ENCODE results near the gene MID1.
"Not testable (repeated sequence)": the region's sequence is repeated elsewhere in the genome, so short reads cannot be mapped to it uniquely, and the experiment has no call there.

The MID1 gene

DNA sequence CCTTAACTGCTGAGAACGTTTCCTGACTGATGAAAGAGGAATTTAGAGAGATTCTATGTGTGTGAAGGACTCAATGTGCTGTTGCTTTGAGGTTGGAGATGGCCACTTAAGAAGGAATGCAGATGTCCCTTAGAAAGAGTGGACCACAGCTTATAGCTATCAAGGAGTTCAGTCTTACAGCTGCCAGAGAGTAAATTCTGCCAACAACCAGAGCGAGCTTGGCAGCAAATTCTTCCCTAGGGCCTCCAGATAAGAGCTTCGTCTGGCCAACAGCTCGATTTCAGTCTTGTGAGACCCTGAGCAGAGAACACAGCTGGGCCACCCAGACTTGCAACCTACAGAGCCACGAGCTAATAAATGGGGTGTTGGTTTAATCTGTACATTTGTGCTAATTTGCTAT is 21.8 kb downstream of the MID1 start:
- H3K27ac Mint-ChIP-seq: no peak overlapping the region
- no peak overlapping the region for H3K4me3 Mint-ChIP-seq
- H3K4me1 Mint-ChIP-seq: no peaks in the 10 kb centered on the region
- H3K9me3 Mint-ChIP-seq: no peaks in the 10 kb centered on the region
- H3K36me3 Mint-ChIP-seq: no peaks in the 10 kb centered on the region
- no peaks in the 10 kb centered on the region for H3K27me3 Mint-ChIP-seq
- no peak for ATAC-seq

DNA sequence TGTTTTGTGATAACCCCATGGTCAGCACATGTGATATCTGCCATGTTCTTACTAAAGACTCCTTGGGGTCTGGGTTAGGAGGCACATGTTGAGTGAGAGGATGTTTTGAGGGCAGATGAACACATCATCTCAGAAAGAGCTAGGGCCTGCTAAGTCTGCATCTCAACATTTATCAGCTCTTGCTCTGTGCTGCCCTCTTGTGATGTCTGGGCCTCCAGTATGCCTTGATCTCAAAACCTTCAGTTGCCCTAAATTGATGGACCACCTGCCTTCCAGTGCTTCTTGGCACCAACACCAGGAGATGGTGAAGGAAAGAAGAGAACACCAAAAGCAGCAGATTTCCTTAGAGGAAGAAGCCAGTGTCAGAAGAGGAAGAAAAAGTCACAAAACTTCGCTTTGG is 22.5 kb downstream of the MID1 start:
- H3K4me1 Mint-ChIP-seq: no peaks in the 10 kb centered on the region
- H3K9me3 Mint-ChIP-seq: no peaks in the 10 kb centered on the region
- H3K27ac Mint-ChIP-seq: no peak overlapping the region
- no peaks in the 10 kb centered on the region for H3K36me3 Mint-ChIP-seq
- peak; percentile 54 for ATAC-seq
- H3K27me3 Mint-ChIP-seq: no peaks in the 10 kb centered on the region
- no peak overlapping the region for H3K4me3 Mint-ChIP-seq

DNA sequence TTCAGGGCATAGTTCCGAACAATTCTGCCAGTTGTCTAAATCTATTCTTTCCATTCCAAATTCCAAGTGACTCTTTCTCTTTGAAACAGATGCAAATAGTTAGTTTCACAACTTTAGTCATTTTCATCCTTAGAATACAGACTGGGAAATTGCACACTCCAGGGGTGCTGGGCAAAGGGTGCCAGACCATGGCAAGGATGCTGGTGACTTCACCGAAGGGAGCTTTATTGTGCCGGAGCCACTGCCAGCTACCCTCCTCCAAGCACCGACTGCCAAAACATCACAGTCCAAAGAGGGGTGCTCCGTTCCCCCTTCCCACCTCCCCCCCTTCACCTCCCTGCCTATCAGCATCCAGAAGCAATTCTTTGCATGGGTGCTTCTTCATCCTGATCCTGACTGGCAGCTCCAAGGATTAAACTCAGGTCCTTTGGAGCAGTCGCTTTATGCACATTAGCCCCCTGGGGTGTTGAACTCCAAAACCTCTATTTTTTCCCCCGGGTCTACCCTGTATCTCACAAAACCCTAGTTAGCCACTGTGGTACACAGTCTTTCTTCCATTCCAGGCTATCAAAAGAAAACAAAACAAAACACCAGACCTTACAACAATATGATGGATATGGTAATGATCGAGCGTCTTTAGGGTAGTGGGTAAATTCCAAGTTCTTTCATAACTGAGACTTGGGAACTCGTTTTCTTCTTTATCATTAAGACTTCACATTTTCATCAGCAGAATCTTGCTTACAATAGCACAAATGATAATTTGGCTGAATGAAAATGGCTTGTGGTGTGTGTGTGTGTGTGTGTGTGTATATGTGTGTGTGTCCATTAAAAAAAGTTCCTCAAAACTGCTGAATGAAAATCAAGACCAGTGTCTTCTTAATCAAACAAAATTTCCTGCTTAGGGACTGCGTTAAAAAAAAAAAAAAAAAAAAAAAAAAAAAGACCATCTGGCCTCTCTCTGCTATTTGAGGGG is 28.7 kb downstream of the MID1 start:
- H3K4me3 Mint-ChIP-seq: no peak overlapping the region
- H3K27ac Mint-ChIP-seq: no peak overlapping the region
- H3K27me3 Mint-ChIP-seq: peaks cover 8% of the 10 kb centered on the region
- H3K36me3 Mint-ChIP-seq: no peaks in the 10 kb centered on the region
- ATAC-seq: no peak
- no peaks in the 10 kb centered on the region for H3K4me1 Mint-ChIP-seq
- no peaks in the 10 kb centered on the region for H3K9me3 Mint-ChIP-seq

- H3K27me3 Mint-ChIP-seq, H3K4me3 Mint-ChIP-seq, H3K4me1 Mint-ChIP-seq: not testable (repeated sequence)
Measured at GRCh38 chrX:10589787-10590186, 30.6 kb downstream of the MID1 start.

DNA sequence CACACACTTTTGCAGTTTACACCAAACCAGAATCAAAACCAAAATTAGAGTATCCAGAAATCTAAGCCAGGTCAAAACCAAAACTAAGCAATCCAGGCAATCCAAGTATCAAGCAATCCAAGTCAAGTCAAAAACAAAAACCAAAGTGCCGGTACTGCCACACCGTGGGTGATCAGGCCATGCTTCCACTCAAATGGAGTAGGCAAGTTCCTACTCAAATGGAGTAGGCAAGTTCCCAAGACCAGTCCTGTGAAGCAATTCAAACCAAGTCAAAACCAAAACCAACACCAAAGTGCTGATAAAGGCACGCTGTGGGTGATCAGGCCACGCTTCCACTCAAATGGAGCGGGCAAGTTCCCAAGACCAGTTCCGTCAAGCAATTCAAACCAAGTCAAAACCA is 31.3 kb downstream of the MID1 start:
- Mint-ChIP-seq H3K4me3 (no peak overlapping the region), H3K36me3 (peaks cover 4% of the 10 kb centered on the region), H3K27ac (no peak overlapping the region), H3K9me3 (no peaks in the 10 kb centered on the region), H3K4me1 (no peaks in the 10 kb centered on the region), H3K27me3 (peaks cover 8% of the 10 kb centered on the region)
- no peak for ATAC-seq

More at GRCh38 chrX:10589787-10590186, 30.6 kb downstream of the MID1 start:
- not testable (repeated sequence) for H3K9me3 Mint-ChIP-seq, ATAC-seq, H3K36me3 Mint-ChIP-seq, H3K27ac Mint-ChIP-seq

DNA sequence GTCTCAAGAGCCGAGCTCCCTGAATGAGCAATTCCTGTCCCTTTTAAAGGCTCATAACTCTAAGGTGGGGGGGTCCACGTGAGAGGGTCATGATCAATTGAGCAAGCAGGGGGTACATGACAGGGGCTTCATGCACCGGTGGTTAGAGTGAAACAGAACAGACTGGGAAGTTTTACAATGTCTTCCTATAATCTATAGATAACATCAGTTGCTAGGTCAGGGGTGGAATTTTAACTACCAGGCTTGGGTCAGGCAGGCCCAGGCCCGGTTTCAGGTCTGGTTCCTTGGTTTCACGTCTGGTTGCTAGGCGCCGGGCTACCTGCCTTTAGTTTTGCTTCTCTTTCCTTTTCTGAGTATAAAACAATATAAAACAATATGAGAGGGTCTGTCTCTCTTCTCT is 35.5 kb downstream of the MID1 start:
- H3K9me3 Mint-ChIP-seq, H3K4me1 Mint-ChIP-seq, H3K4me3 Mint-ChIP-seq, H3K36me3 Mint-ChIP-seq, H3K27me3 Mint-ChIP-seq, ATAC-seq, H3K27ac Mint-ChIP-seq: not testable (repeated sequence)

GRCh38 chrX:10582945-10583344 is 37.4 kb downstream of the MID1 start:
- H3K27me3 Mint-ChIP-seq: no peaks in the 10 kb centered on the region
- no peaks in the 10 kb centered on the region for H3K4me1 Mint-ChIP-seq
- no peak overlapping the region for H3K4me3 Mint-ChIP-seq
- H3K27ac Mint-ChIP-seq: no peak overlapping the region
- H3K9me3 Mint-ChIP-seq: no peaks in the 10 kb centered on the region
- peaks cover 6% of the 10 kb centered on the region for H3K36me3 Mint-ChIP-seq
- ATAC-seq: no peak

- H3K4me3 Mint-ChIP-seq: no peak overlapping the region
- ATAC-seq: no peak
- H3K4me1 Mint-ChIP-seq: no peaks in the 10 kb centered on the region
- no peaks in the 10 kb centered on the region for H3K9me3 Mint-ChIP-seq
- peaks cover 6% of the 10 kb centered on the region for H3K36me3 Mint-ChIP-seq
- H3K27ac Mint-ChIP-seq: no peak overlapping the region
- no peaks in the 10 kb centered on the region for H3K27me3 Mint-ChIP-seq
Measured at GRCh38 chrX:10582215-10582733, 38.1 kb downstream of the MID1 start.

GRCh38 chrX:10579112-10580011 is 41.0 kb downstream of the MID1 start:
- no peaks in the 10 kb centered on the region for H3K9me3 Mint-ChIP-seq
- no peak for ATAC-seq
- H3K4me1 Mint-ChIP-seq: no peaks in the 10 kb centered on the region
- H3K27ac Mint-ChIP-seq: no peak overlapping the region
- H3K36me3 Mint-ChIP-seq: peaks cover 5% of the 10 kb centered on the region
- H3K27me3 Mint-ChIP-seq: no peaks in the 10 kb centered on the region
- H3K4me3 Mint-ChIP-seq: no peak overlapping the region

DNA sequence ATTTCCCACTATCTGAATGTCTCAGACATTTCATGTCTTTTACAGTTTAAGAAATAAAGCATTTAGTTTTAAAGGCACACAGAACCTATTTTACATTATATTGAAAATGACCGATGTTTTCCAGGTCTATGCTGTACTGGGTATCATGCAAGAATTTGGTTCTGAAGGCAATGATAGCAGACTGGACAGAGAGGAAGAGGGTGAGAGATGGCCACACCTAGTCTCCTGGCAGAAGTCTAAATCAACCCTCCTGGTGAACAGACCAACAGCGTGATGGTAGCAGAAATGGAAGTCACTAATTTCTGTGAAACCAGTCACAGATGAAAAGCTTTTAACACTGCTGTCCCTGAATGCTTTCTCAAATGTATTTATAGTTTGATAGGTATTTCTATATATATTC is 41.9 kb downstream of the MID1 start:
- H3K4me1 Mint-ChIP-seq: no peaks in the 10 kb centered on the region
- H3K36me3 Mint-ChIP-seq: no peaks in the 10 kb centered on the region
- H3K27me3 Mint-ChIP-seq: no peaks in the 10 kb centered on the region
- no peaks in the 10 kb centered on the region for H3K9me3 Mint-ChIP-seq
- no peak for ATAC-seq
- no peak overlapping the region for H3K4me3 Mint-ChIP-seq
- H3K27ac Mint-ChIP-seq: no peak overlapping the region

- no peak overlapping the region for H3K4me3 Mint-ChIP-seq
- no peak for ATAC-seq
- H3K27me3 Mint-ChIP-seq: no peaks in the 10 kb centered on the region
- no peaks in the 10 kb centered on the region for H3K36me3 Mint-ChIP-seq
- H3K27ac Mint-ChIP-seq: no peak overlapping the region
- H3K9me3 Mint-ChIP-seq: no peaks in the 10 kb centered on the region
- no peaks in the 10 kb centered on the region for H3K4me1 Mint-ChIP-seq
Measured at GRCh38 chrX:10577853-10578252, 42.5 kb downstream of the MID1 start.

- no peak overlapping the region for H3K4me3 Mint-ChIP-seq
- no peaks in the 10 kb centered on the region for H3K9me3 Mint-ChIP-seq
- no peaks in the 10 kb centered on the region for H3K36me3 Mint-ChIP-seq
- no peaks in the 10 kb centered on the region for H3K27me3 Mint-ChIP-seq
- ATAC-seq: no peak
- no peaks in the 10 kb centered on the region for H3K4me1 Mint-ChIP-seq
- H3K27ac Mint-ChIP-seq: no peak overlapping the region
Measured at GRCh38 chrX:10576777-10577447, 43.5 kb downstream of the MID1 start.

DNA sequence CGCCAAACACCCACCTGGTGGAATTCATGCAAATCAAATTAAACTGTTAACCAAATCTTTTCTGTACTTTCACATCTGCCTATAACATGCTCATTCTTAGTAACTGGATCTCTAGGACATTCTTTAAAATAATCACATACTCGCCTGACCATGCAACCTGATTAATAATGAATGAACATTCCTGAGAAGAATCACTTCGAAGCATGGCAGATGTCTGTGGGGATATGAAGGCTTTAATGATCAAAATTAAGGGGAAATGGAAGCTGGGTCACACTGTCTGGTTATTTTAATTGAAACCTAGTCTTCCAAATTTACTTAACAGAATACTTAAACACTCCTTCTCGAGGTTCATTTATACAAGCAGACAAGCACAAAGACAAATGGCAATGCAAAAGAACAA is 44.2 kb downstream of the MID1 start:
- Mint-ChIP-seq H3K27me3 (no peaks in the 10 kb centered on the region), H3K9me3 (no peaks in the 10 kb centered on the region), H3K27ac (no peak overlapping the region), H3K4me1 (no peaks in the 10 kb centered on the region), H3K36me3 (no peaks in the 10 kb centered on the region), H3K4me3 (no peak overlapping the region)
- ATAC-seq: no peak

DNA sequence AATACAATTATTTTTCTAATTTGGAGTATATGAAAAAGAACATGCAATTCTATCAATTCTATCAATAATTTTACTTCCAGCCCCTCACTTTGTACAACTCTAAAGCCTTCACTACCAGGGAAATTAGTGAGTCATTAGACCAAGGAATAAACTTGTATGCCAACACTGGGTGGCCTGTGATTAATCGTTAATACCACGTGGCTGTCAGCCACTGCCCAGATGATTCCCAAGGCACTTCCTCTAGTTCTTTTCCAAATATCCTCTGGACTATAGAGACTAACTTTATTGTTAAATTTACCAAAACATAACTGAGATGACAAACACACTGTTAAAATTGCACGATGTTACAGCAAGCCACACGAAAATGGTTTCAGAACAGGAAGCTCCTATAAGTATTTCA is 45.7 kb downstream of the MID1 start:
- Mint-ChIP-seq H3K4me3 (no peak overlapping the region), H3K27me3 (no peaks in the 10 kb centered on the region), H3K36me3 (no peaks in the 10 kb centered on the region), H3K9me3 (no peaks in the 10 kb centered on the region), H3K27ac (no peak overlapping the region), H3K4me1 (no peaks in the 10 kb centered on the region)
- ATAC-seq: no peak

- no peaks in the 10 kb centered on the region for H3K9me3 Mint-ChIP-seq
- H3K27ac Mint-ChIP-seq: no peak overlapping the region
- H3K36me3 Mint-ChIP-seq: no peaks in the 10 kb centered on the region
- no peak for ATAC-seq
- H3K4me3 Mint-ChIP-seq: no peak overlapping the region
- no peaks in the 10 kb centered on the region for H3K4me1 Mint-ChIP-seq
- no peaks in the 10 kb centered on the region for H3K27me3 Mint-ChIP-seq
Measured at GRCh38 chrX:10571260-10571659, 49.1 kb downstream of the MID1 start.

Data from stimulated activated memory B cell treated with anti-CD40 and anti-IgM and Interleukin-4, amounts not matched to agents 10 μg/mL and 1 μg/mL and 100 μg/mL, for 72 hours (primary cell).